ENCODE measurements around the gene PHF23.

- TF ChIP-seq CTCF (IDR thresholded peaks at IDR 0.05) (no peak), POLR2A (IDR thresholded peaks at IDR 0.05) (no peak)
Observed at GRCh38 chr17:7259555-7259889, 20.3 kb upstream of the PHF23 start.
